GM18519 (cell line): ENCODE data around the gene KRCC1.
A peak's percentile ranks its signal among the peaks of the same experiment; 100 is the strongest.

Source experiments
- ATAC-seq: cut with Tn5 transposase; IDR thresholded peaks from one replicate; pipeline ENCODE4 v1.9.1; 2021; ENCODE audit warnings: mild to moderate bottlenecking, moderate library complexity; ENCODE audit not compliant: unreplicated experiment, low FRiP score

Gene KRCC1

DNA sequence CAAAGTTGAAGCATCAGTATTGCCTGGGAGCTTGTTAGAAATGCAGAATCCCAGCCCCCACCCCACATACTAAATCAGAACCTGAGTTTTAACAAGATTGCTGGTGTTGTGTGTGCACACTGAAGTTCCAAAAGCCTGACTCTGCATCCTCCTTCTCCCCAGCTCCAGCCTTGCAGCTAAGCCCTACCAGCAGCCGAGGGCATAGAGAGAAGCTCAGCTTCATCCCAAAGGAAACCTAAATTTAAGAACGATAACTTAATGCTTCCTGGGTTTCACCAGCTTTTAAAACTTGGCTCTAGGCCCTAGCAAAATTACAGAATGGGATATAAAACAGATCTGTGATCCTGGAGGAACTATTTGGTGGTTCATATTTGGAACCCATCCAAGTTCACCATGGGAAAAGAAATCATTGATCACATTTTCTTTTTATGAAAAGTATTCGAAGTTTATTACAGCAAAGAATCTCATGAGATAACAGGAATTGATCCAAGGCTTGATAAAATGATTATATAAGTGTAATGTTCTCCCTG lies 23.1 kb upstream of the KRCC1 start:
- ATAC-seq, result no peak

DNA sequence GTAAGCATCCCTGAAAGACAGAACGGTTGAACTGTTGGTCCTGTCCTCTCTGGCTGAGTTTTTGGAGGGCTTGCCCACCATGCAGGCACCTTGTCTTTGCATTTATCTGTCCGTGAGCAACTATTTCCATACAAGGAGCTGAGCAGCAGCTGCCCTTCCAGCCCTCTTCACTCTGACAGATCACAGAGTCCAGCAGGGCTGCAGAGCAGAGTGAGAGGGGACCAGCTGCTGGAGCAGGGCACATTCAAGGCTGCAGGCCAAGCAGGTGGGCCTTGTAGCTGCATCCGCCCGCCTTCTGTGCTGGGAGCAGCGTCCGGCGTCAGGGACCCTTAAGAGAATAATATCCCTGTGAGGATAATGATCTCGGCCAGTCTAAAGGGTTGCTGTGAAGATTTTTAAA lies 21.5 kb upstream of the KRCC1 start:
- no peak for ATAC-seq

DNA sequence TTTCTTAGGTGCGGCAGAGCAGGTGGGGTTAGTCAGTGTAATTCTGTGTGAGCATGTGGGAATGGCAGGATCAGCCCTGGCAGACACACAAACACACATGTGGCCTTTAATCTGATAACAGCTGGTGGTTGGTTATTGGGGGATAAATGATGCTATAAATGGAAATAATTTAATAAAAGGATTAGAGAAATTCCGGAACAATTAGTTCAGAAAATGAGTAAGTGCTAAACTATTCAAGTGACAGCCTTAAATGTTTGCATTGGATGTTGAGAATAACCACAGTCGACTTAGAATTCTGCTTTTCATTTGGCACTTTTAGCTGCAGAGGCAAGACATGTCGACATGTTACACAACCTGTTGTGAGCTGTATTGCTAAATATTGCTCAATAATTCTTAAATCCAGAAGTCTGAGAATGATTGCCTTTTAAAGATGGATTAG lies 19.3 kb upstream of the KRCC1 start:
- no peak for ATAC-seq

DNA sequence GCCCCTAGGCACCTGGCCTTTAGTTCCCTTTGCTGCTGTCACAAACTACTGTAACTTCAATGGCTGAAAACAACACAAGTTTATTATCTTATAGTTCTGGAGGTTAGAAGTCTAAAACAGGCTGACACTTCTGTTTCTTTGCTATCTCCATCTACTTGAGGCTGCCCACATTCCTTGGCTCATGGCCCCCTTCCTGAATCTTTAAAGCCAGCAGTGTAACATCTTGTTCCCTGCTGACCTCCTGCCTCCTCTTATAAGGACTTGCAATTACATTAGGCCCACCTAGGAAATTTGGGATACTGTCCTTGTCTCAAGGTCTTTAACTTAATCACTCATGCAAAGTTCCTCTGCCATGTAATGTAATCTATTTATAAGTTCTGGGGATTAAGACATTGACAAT lies 18.6 kb upstream of the KRCC1 start:
- ATAC-seq, result no peak

DNA sequence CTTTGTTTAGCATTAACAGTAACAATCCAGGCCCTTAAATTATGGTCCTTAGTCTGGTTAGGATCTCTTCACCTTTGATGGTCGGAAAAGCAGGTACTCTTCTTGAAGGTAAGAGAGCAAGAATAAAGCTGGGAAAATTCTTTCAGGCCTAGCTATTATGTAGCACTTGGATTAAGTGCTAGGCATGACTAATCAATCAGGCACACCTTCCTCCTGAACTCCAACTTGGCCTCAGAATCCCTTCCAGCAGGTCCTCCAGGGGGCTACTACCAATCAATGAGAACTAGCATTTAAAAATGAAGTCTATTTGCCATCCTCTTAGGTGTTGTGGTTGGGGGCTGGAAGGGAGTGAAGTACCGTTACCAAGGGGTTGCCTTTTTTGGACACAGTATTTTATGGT lies 15.8 kb upstream of the KRCC1 start:
- ATAC-seq, result no peak

DNA sequence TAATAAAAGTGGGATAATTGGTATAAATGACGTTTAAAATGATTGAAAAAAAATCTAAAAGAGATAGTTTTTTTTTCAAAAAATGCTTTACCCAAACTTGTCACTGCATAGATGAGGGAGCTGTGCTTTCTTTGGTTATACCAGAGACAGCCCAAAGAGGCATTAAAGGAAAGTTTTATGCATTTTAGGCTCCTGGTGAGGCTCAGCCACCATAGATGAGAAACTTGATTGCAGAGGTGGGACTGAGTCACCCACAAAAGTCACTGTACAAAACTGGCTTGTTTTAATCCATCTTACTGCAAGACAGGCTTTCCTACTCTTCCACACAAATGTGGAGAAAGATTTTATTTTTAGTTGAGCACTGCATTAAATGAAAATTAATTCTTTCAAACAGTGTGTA lies 14.5 kb upstream of the KRCC1 start:
- ATAC-seq, result no peak

DNA sequence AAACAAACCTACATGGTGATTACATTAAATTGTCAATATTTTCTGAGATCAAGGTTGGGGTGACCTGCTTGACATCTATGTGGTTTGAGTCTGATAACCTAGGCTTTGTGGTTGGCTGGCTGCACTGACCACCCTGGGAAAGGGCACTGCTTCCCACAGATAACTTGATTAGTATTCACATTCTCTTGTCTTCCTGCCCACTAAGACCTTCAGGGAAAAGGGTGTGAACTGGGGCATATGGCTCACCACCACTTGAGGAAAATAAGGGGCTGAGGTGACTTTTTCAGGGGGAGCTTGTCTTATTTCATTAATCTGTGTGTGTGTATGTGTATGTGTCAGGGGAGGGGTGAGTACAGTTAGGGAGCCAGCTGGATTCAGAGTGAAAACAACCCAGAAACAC lies 13.5 kb upstream of the KRCC1 start:
- ATAC-seq, result no peak

DNA sequence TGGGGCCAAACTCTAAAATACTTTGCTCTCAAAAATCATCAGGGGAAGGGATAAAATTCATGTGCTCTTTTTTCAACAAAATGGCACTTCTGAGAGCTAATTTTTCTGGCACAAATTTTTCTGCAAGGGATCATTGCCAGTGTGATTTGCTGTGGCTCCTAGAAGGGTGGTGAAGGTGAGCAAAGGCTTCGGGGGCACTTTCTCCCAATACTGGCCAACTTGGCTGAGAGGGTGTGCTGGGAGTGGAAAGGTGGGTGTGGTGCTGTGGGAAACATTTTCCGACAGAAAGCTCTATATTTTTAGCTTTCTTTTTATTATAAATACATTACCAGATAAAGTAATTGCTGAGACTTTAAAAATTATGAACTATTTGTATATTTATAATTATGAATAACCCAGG lies 12.5 kb upstream of the KRCC1 start:
- ATAC-seq, result no peak

DNA sequence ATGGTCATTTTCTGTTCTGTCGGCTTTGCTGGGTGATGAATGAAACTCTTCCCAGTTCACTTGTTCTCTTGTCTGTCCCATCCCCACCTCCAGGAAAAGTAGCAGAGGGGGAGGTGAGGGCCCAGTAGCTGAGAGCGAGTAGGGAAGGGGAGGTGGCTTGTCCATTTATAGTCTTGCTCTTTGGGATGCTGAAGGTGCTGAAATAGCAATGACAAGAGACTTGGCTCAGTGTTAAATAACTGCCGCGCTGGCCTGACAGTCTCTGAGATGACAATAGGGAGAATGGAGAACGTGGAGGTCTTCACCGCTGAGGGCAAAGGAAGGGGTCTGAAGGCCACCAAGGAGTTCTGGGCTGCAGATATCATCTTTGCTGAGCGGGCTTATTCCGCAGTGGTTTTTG lies 12.0 kb upstream of the KRCC1 start, which contains the start of gene SMYD1:
Gene SMYD1 (plus strand): TSS at position 228 of the 400 bp plus-strand sequence. CDS start 40 bp downstream, at position 268.
- no peak for ATAC-seq

DNA sequence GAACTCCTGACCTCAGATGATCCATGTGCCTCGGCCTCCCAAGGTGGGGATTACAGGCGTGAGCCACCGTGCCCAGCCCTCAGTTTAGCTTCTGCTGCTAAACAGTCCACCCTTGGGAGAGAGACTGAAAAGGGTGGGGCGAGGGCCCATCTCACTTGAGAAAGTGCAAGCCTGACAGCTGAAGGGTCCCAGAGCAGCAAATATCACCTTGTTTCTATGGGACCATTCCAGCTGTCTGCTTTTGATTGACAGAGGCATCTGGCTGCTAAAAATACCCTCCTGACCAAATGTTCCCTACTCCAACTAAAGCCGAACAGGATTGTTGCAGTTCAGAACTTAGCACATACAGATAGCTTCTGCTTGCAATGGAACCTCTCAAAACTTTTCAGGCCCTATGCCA lies 11.6 kb upstream of the KRCC1 start:
- ATAC-seq, result no peak

DNA sequence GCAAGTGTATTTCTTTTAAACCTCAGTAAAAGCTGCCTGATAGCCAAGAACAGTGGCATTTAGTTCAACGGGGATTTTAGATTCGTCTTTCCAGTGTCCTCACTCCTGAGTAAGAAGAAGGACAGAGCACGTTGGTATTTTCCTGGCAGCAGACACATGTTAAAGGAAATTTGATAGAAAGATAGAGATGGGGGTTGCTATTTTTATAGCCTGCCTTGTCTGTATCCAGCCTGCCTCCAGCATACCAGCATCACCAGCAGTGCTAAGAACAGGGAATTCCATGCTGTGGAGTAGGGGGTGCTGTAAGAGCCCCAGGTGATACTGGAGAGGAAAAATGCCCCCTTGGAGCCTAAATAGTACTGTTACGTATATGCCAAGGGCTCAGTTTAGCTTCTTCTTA lies 11.0 kb upstream of the KRCC1 start:
- ATAC-seq, result no peak

DNA sequence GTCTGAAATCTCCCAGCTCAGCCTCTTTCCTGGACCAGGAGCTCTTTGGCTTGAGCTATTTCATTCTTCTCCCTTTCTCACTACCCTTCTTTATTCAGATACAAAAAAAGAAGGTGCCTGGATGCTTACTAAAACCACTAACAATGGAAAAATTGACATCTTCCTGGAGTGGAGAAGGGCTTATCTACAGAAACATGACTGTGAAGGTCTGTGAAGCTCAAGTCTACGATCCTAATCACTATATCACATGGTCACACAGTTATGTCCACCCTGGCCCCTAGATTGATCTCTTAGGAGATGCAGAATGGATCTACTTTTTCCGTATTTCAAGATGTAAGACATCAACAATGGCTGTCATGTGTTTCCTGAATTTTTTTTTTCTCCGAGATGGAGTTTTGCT lies 5.7 kb upstream of the KRCC1 start:
- no peak for ATAC-seq

DNA sequence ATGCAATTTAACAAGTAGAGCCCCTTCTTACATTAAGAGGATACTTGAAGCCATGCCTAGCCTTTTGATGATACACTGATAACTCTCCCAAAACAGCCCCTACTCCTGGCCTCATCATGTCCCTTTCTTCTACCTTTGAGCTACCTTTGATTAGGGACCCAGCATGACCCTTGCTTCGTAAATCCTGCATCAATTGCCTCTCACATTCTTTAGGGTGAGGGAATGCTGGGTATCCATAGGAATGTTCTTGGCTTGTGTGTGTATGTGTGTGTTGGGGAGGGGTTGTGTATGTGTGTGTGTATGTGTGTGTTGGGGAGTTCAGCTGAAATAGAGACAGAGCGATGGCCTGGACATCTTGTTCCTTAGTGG lies 5.3 kb upstream of the KRCC1 start:
- ATAC-seq, result no peak

DNA sequence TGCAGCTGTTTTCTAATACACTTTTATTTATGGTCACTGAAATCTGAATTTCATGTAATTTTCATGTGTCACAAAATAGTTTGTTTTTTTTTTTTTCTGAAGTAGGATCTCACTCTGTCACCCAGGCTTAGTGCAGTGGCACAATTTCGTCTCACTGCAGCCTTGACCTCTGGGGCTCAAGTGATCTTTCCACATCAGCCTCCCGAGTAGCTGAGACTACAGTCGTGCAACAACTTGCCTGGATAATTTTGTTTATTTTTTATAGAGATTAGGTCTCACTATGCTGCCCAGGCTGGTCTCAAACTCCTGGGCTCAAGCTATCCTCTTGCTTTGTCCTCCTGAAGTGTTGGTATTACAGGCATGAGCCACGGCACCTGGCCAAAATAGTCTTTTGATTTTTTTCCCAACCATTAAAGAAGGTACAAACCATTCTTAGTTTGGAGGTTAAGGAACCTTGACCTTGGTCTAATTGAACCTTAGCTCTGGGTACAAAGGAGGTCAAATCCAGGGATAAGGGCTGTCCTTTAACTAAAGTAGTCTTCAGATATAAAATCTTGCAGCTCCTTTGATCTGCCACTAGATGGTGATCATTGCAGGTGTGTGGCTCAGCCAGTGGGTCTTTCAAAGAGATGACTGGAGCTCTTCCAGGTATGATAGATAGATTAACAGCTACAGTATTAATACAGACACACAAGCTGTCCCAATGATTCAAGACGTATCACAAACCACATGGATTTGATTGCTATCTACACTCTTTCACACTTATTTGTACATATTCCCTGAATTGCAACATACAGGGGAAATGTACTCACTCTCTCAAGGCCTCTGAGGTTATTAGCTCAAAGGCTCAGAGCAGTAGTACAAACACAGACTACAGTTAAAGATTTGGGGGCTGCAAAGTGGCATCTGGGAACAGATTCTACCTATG lies 4.7 kb upstream of the KRCC1 start:
- peak; percentile 45 for ATAC-seq

DNA sequence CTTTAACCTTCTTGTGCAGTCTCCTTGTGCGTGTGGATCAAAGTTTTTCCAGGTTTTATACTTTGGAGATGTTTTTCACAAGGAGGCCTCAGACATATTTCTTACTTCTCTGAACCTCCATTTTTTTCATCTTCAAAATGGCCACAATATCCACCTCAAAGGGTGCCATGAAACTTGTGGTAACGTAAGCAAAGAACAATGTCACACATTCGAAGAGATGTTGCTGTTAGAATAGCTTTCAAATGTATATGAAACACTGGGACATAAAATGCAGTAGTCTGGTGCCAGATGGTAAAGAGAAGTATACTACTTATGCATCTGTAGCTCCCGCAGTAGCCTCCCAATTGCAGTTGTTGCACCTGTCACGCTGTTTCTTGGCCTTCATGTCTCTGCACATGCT lies 2.6 kb upstream of the KRCC1 start:
- ATAC-seq, result no peak

DNA sequence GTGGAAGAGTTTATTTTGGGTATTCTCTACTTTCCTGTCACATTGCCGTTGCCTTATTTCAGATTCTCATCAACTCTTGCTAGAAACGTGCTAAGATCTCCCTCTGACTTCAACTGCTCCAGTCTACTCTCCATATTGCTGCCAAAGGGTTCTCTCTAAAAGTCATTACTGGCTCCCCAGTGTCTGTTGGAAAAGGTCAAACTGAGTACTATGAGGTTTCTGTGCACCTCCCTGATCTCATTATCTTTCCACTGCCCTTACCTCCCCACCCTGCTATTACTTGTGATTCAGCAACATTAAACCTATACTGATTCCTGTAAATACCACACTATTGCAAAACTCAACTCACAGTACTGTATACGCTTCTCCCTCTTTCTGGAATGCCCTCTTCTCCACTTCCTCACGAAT lies 1.9 kb upstream of the KRCC1 start:
- no peak for ATAC-seq

DNA sequence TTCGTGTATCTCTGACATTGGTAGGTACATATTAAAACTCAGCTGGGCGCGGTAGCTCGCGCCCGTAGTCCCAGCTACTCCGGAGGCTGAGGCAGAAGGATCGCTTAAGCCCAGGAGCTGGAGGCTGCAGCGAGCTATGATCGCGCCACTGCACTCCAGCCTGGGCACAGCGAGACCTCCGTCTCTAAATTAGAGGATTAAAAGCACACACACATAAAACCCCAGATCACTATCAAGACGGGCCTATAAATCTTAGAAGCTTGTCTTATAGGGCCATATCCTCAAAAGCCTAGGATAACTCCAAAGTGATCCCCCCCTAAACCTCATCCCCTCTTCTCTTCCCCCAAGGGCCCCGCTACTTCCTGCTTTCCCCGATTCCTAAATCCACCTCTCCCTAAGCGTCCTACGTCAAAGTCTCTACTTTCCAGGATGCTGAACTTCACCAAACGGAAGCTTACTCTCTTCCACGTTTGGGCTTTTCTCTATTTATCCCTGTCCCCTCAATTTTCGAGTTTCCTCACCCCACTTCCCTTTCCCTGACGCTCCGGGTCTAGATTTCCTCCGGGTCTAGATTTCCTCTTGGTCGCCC lies 707 bp downstream of the KRCC1 start:
- no peak for ATAC-seq

DNA sequence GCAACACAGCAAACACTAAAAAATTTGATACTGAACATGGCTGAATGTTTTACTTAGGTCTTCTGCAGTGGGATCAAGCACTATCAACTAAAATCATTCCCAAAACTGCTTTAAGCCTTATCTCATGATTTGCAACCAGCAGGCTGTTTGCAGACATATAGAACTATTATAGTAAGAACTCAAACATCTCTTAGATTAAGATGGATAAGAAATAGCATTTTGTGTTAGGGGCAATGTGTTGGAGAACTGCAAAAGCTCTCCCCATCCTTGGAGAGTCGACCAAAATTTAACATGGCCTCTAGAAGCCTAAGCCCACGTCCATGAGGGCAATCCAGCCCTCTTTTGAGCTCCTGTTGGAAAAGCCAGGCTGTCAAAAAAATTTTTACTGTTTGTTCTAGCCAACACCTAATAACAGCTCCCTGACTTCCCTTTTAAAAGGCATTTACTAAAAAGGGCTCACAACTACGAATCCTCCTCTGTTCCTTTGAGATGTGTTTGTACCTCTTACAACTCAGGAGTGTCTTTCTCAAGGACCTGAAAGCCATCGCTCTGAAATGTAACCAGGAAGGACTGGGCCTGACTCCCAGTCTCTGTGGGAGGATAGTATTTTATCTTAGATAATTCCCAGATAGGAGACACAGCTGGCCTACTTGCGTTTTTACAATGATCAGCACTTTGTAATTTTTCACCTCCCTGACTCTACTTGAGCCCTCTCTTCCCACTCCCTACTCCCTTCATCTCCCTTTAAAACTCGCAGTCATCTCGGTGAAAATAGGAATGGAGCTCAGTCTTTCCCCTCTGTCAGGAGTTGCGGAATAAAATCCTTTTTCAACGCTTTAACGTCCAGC lies 1.4 kb downstream of the KRCC1 start:
- no peak for ATAC-seq

DNA sequence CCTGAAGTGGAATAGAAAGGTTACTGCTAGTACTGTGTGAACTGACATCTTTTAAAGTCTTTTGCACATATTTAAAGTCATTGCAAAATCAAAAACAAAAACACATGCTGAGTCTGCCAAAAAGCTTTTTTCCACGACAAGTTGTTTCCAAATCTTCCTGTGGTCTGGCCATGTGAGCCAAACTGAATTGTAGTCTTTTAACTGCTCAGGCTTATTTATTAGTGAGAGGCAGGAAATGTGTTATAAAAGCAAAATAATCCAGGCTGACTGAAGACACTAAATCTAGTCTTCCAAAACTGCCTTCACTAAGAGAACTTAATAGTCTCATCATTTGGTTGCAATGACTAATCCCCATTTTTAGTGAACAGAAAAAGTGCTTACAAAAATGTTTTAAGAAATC lies 2.3 kb downstream of the KRCC1 start:
- no peak for ATAC-seq

DNA sequence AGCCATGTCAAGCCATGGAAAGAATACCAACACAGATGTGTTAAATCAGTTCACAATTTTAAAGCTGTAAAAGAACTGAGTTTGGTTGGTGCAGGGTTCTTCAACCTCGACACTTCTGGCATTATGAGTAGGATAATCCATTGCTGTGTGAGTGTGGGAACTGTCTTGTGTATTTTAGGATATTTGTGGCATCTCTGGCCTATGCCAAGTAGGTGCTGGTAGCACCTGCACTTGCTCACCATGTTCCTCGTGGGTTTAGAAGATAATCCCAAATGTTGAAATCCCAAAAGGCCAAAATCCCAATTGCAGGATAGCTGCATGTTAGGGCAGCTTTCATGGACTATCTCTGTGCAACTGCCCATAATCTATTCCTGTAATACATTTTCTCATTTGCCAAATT lies 3.8 kb downstream of the KRCC1 start:
- no peak for ATAC-seq

DNA sequence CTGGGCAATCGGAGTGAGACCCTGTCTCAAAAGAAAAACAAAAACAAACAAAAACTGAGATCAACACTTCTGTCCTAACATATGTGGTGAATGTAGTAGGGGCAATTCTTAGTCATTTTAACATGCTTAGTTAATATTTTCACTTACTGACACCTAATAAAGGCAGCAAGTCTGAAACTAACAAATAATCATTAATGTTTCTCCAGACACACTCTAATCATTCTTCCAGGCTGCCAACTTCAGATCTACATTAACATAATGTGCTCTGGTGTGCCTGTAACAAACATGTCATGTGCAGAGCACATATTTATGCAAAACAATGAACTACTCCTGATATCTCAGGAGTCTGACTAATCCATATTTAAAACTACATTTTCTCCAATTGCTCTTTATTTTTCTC lies 6.0 kb downstream of the KRCC1 start:
- ATAC-seq, result no peak
